H9 (cell line): ENCODE results near the gene C2orf66. TPM values are rescaled to one million over a fixed set of nuclear protein-coding genes. Genes with fewer than 3 reads are reported as not detected.
A peak's percentile ranks its signal among the peaks of the same experiment; 100 is the strongest.

Source experiments
- DNase-seq: peaks from one replicate; pipeline ENCODE4 v3.0.0-alpha.2; 2017
- H2AFZ ChIP-seq: one replicate; pipeline ENCODE4 v1.6.1; 2013; ENCODE audit warnings: mild to moderate bottlenecking, low read length, control low read depth, moderate library complexity
- H2AK5ac ChIP-seq: 2 replicates; pipeline ENCODE4 v1.6.1; 2013; ENCODE audit warnings: low read length, control low read depth, mixed read lengths; ENCODE audit not compliant: insufficient read length
- H2BK120ac ChIP-seq: one replicate; pipeline ENCODE4 v1.6.1; 2013; ENCODE audit warnings: low read depth, mild to moderate bottlenecking, low read length, control low read depth, inconsistent platforms; ENCODE audit not compliant: poor library complexity, severe bottlenecking
- H2BK12ac ChIP-seq: 2 replicates; pipeline ENCODE4 v1.6.1; 2013; ENCODE audit warnings: low read length, control low read depth, mixed read lengths, low read depth; ENCODE audit not compliant: insufficient read length
- H2BK15ac ChIP-seq: 2 replicates; pipeline ENCODE4 v1.6.1; 2013; ENCODE audit warnings: low read depth, low read length, control low read depth
- H2BK20ac ChIP-seq: one replicate; pipeline ENCODE4 v1.6.1; 2013; ENCODE audit warnings: low read depth, mild to moderate bottlenecking, low read length, control low read depth, inconsistent platforms; ENCODE audit not compliant: poor library complexity, severe bottlenecking
- H2BK5ac ChIP-seq: 2 replicates; pipeline ENCODE4 v1.6.1; 2013; ENCODE audit warnings: low read length, control low read depth, mixed read lengths; ENCODE audit not compliant: insufficient read length
- H3K14ac ChIP-seq: 2 replicates; pipeline ENCODE4 v1.6.1; 2013; ENCODE audit warnings: low read length, control low read depth; ENCODE audit not compliant: insufficient read depth
- H3K18ac ChIP-seq: 2 replicates; pipeline ENCODE4 v1.6.1; 2013; ENCODE audit warnings: low read depth, mild to moderate bottlenecking, mixed read lengths, low read length, control low read depth; ENCODE audit not compliant: insufficient read length
- H3K23ac ChIP-seq: 2 replicates; pipeline ENCODE4 v1.6.1; 2013; ENCODE audit warnings: low read length, control low read depth, mixed read lengths, low read depth; ENCODE audit not compliant: insufficient read length
- H3K23me2 ChIP-seq: 2 replicates; pipeline ENCODE4 v1.6.1; 2013; ENCODE audit warnings: low read depth, mild to moderate bottlenecking, mixed read lengths, low read length, control low read depth; ENCODE audit not compliant: insufficient read length, poor library complexity, severe bottlenecking
- H3K27ac ChIP-seq: 2 replicates; pipeline ENCODE4 v1.5.1; 2013; ENCODE audit warnings: low read length, control low read depth, mixed read lengths, low read depth; ENCODE audit not compliant: insufficient read length
- H3K27me3 ChIP-seq: 2 replicates; pipeline ENCODE4 v1.6.1; 2013; ENCODE audit warnings: low read length, control low read depth, inconsistent platforms; ENCODE audit not compliant: insufficient read depth
- H3K4ac ChIP-seq: 2 replicates; pipeline ENCODE4 v1.6.1; 2013; ENCODE audit warnings: low read depth, mild to moderate bottlenecking, control low read depth, inconsistent platforms, low read length, moderate library complexity
- H3K4me1 ChIP-seq: 2 replicates; pipeline ENCODE4 v1.6.1; 2013; ENCODE audit warnings: low read length, control low read depth, inconsistent platforms; ENCODE audit not compliant: insufficient read depth
- H3K4me2 ChIP-seq: 2 replicates; pipeline ENCODE4 v1.6.1; 2013; ENCODE audit warnings: low read length, control low read depth, mixed read lengths; ENCODE audit not compliant: insufficient read length, insufficient read depth
- H3K56ac ChIP-seq: 2 replicates; pipeline ENCODE4 v1.6.1; 2013; ENCODE audit warnings: low read depth, mild to moderate bottlenecking, mixed read lengths, low read length, control low read depth; ENCODE audit not compliant: insufficient read length
- H3K79me1 ChIP-seq: 2 replicates; pipeline ENCODE4 v1.6.1; 2013; ENCODE audit warnings: low read depth, mild to moderate bottlenecking, moderate library complexity, low read length, control low read depth, inconsistent platforms; ENCODE audit not compliant: insufficient read depth, poor library complexity, severe bottlenecking
- H3K79me2 ChIP-seq: 2 replicates; pipeline ENCODE4 v1.6.1; 2013; ENCODE audit warnings: low read length, control low read depth, inconsistent platforms; ENCODE audit not compliant: insufficient read depth
- H3K9ac ChIP-seq: 2 replicates; pipeline ENCODE4 v1.6.1; 2013; ENCODE audit warnings: low read length, control low read depth, mixed read lengths; ENCODE audit not compliant: insufficient read length; ENCODE audit errors: extremely low read depth
- H3K9me3 ChIP-seq: one replicate; pipeline ENCODE4 v1.6.1; 2013; ENCODE audit warnings: low read depth, low read length, inconsistent platforms; ENCODE audit not compliant: control insufficient read depth
- H3T11ph ChIP-seq: one replicate; pipeline ENCODE4 v1.6.1; 2013; ENCODE audit warnings: mild to moderate bottlenecking, low read length, control low read depth, inconsistent platforms
- H4K20me1 ChIP-seq: one replicate; pipeline ENCODE4 v1.6.1; 2013; ENCODE audit not compliant: control insufficient read depth, insufficient read length, insufficient read depth
- H4K5ac ChIP-seq: 2 replicates; pipeline ENCODE4 v1.6.1; 2013; ENCODE audit warnings: low read depth, mild to moderate bottlenecking, mixed read lengths, low read length, control low read depth; ENCODE audit not compliant: insufficient read length
- H4K8ac ChIP-seq: replicated peaks from 2 replicates; pipeline ENCODE4 v1.6.1; 2013; ENCODE audit warnings: low read length, control low read depth, mixed read lengths, low read depth; ENCODE audit not compliant: insufficient read length
- H4K91ac ChIP-seq: 2 replicates; pipeline ENCODE4 v1.6.1; 2013; ENCODE audit warnings: low read depth, mild to moderate bottlenecking, moderate library complexity, mixed read lengths, low read length, control low read depth; ENCODE audit not compliant: insufficient read length
- H3K27ac Mint-ChIP-seq, 3 experiments: 2 replicates in 2 of 3; 3 replicates in 1 of 3; pipeline ENCODE4 v1.8.0; 2020 to 2021; ENCODE audit warnings: mixed read lengths in 3 of 3, mild to moderate bottlenecking in 1 of 3, moderate library complexity in 1 of 3
- H3K27me3 Mint-ChIP-seq: 2 replicates; pipeline ENCODE4 v1.8.0; 2021; ENCODE audit warnings: low read depth, mild to moderate bottlenecking, moderate library complexity, mixed read lengths
- H3K36me3 Mint-ChIP-seq, 3 experiments: 2 replicates in 2 of 3; 3 replicates in 1 of 3; pipeline ENCODE4 v1.8.0; 2020 to 2021; ENCODE audit warnings: low read depth in 3 of 3, mixed read lengths in 3 of 3; ENCODE audit not compliant: insufficient read depth in 1 of 3
- H3K4me1 Mint-ChIP-seq, 2 experiments: 2 replicates each; pipeline ENCODE4 v1.8.0; 2020; ENCODE audit warnings: mixed read lengths in 2 of 2
- H3K4me3 Mint-ChIP-seq, 2 experiments: 2 replicates in 1 of 2; 3 replicates in 1 of 2; pipeline ENCODE4 v1.8.0; 2020 to 2021; ENCODE audit warnings: mild to moderate bottlenecking in 2 of 2, mixed read lengths in 2 of 2, moderate library complexity in 1 of 2
- H3K9me3 Mint-ChIP-seq, 2 experiments: 2 replicates in 1 of 2; 3 replicates in 1 of 2; pipeline ENCODE4 v1.8.0; 2020; ENCODE audit warnings: mild to moderate bottlenecking in 2 of 2, mixed read lengths in 2 of 2, moderate library complexity in 1 of 2
- WGBS: extraction: QIAGEN DNeasy Blood & Tissue Kit; methylation state at CpG from one replicate; pipeline ENCODE4 v1.1.7; 2013; ENCODE audit warnings: missing lambda C conversion rate, low lambda C conversion rate, mixed read lengths; ENCODE audit not compliant: insufficient read length; ENCODE audit errors: extremely low coverage; 5-methylcytosine and 5-hydroxymethylcytosine counted together
- total RNA-seq: library from RNA; stranded (reverse); gene quantifications from 2 replicates; pipeline ENCODE4 v1.2.1, GENCODE V29; 2021
- TF ChIP-seq, protein P1 (sequence below): fragments of 200-600 bp; sonication (generic); conservative IDR thresholded peaks from 3 replicates; pipeline ENCODE4 v1.8.0; 2021; ENCODE audit warnings: antibody characterized with exemption, mild to moderate bottlenecking

Gene C2orf66
- total RNA-seq, 1 experiment from 2014 or later: not detected

DNA sequence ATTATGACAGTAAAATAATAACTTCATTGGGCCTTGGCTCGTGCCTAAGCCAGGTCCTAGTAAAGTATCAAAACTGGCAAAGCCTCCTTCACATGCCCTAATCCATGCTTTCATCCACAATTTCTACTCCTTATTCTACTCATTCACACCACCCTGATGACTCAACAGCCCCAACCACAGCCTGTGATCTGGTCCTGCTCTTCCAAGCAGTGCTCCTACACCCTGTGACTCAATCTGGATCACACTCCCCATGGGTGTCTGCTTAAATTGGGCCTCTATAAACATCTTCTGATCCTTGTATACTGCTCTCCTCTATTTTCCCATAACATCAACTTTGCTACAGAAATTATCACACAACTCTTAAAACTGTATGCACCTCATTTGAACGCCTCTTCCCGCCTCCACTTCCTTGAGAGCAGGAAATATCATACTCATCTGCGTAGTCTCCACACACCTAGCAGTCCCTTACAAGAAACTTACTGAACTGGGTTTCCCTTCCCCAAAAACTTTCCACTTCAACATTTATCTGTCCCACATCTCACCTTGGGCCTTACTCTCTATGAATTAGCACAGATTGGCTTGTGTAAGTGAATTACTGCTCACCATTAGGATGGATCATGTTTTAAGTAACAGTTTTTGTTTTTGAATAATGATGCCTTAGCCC, 25.6 kb downstream of the C2orf66 start:
- no peaks in the 10 kb centered on the region for H3K79me2 ChIP-seq
- WGBS: no CpG with 5 or more reads among the region's 4 CpGs

More for the DNA sequence above, 25.6 kb downstream of the C2orf66 start:
- Histone ChIP-seq H3K4ac (no peak overlapping the region), H3K27me3 (no peaks in the 10 kb centered on the region), H3K4me2 (no peak overlapping the region), H4K8ac (no peak overlapping the region), H4K91ac (no peak overlapping the region), H3K23me2 (no peaks in the 10 kb centered on the region), H3K4me1 (no peaks in the 10 kb centered on the region), H2AFZ (no peak overlapping the region), H2AK5ac (no peak overlapping the region), H4K20me1 (no peaks in the 10 kb centered on the region), H2BK20ac (no peak overlapping the region), H3K9ac (no peak overlapping the region), H3K23ac (no peak overlapping the region), H3K27ac (no peak overlapping the region), H2BK120ac (no peak overlapping the region), H3K14ac (no peak overlapping the region), H2BK15ac (no peak overlapping the region), H3K79me1 (no peaks in the 10 kb centered on the region), H2BK5ac (no peak overlapping the region), H3T11ph (no peak overlapping the region), H3K56ac (no peak overlapping the region), H3K18ac (no peak overlapping the region), H4K5ac (no peak overlapping the region), H3K9me3 (no peaks in the 10 kb centered on the region), H2BK12ac (no peak overlapping the region)
- DNase-seq: no peak
- no peak overlapping the region for H3K4me3 Mint-ChIP-seq
- peak overlapping the region in 2 of 3 experiments; percentile 65 to 86; a peak in 2 of 7 replicates for H3K27ac Mint-ChIP-seq
- TF ChIP-seq, protein P1, sequence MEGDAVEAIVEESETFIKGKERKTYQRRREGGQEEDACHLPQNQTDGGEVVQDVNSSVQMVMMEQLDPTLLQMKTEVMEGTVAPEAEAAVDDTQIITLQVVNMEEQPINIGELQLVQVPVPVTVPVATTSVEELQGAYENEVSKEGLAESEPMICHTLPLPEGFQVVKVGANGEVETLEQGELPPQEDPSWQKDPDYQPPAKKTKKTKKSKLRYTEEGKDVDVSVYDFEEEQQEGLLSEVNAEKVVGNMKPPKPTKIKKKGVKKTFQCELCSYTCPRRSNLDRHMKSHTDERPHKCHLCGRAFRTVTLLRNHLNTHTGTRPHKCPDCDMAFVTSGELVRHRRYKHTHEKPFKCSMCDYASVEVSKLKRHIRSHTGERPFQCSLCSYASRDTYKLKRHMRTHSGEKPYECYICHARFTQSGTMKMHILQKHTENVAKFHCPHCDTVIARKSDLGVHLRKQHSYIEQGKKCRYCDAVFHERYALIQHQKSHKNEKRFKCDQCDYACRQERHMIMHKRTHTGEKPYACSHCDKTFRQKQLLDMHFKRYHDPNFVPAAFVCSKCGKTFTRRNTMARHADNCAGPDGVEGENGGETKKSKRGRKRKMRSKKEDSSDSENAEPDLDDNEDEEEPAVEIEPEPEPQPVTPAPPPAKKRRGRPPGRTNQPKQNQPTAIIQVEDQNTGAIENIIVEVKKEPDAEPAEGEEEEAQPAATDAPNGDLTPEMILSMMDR: no peak
- H3K36me3 Mint-ChIP-seq: peaks cover 19 to 52% (median 32%) of the 10 kb centered on the region in 3 experiments; a peak in 6 of 7 replicates
- H3K27me3 Mint-ChIP-seq: no peaks in the 10 kb centered on the region
- H3K9me3 Mint-ChIP-seq: no peaks in the 10 kb centered on the region
- no peaks in the 10 kb centered on the region for H3K4me1 Mint-ChIP-seq
